Motor neuron (in vitro differentiated cells): ENCODE data around the gene DEFB114. TPM values are rescaled to one million over a fixed set of nuclear protein-coding genes. Genes with fewer than 3 reads are reported as not detected.
A peak's percentile ranks its signal among the peaks of the same experiment; 100 is the strongest.
"Not testable (repeated sequence)": the region's sequence is repeated elsewhere in the genome, so short reads cannot be mapped to it uniquely, and the experiment has no call there.

Experiments used
- ATAC-seq, 8 experiments: fragments of 200-7000 bp; cut with Tn5 transposase; replicated peaks in 6 of 8; 2 replicates each; pipeline ENCODE4 v1.8.0; 2021; ENCODE audit warnings: mild to moderate bottlenecking in 8 of 8, moderate library complexity in 8 of 8
- H3K27ac ChIP-seq, 2 donors: fragments of 250-450 bp; sonication (Bioruptor Pico); 2 replicates each; pipeline ENCODE4 v1.9.0; 2021; ENCODE audit warnings: antibody characterized with exemption in 2 of 2, mild to moderate bottlenecking in 2 of 2, moderate library complexity in 1 of 2
- H3K4me1 ChIP-seq, 2 donors: fragments of 250-450 bp; sonication (Bioruptor Pico); replicated peaks in 1 of 2; 2 replicates each; pipeline ENCODE4 v1.6.1; 2021; ENCODE audit warnings: antibody characterized with exemption in 2 of 2, mild to moderate bottlenecking in 2 of 2, moderate library complexity in 1 of 2
- H3K4me3 ChIP-seq, 5 donors: fragments of 250-450 bp; sonication (Bioruptor Pico); 2 replicates each; pipeline ENCODE4 v1.9.0; 2021; ENCODE audit warnings: antibody characterized with exemption in 5 of 5, mild to moderate bottlenecking in 5 of 5, moderate library complexity in 4 of 5
- WGBS, 10 experiments: fragments of 450-650 bp; shearing (Covaris generic); methylation state at CpG; one replicate each; pipeline ENCODE4 v1.0.0; 2022; 5-methylcytosine and 5-hydroxymethylcytosine counted together
- in situ Hi-C, 9 experiments: fragments of 400-800 bp; cut with MboI; loops; one replicate each; pipeline ENCODE4 v1.15.0; 2021; ENCODE audit warnings: low sequenced_read_pairs in 9 of 9, low pct_unique_long_range_greater_than_20kb in 2 of 9; ENCODE audit not compliant: unreplicated experiment in 9 of 9
- total RNA-seq, 8 experiments: library from RNA; unstranded; fragments of 300-600 nt; gene quantifications; 2 replicates each; pipeline versions ENCODE4 v1.2.3 to v1.2.4, GENCODE V29; 2022

The DEFB114 gene
- total RNA-seq, 8 experiments from 2014 or later: not detected

DNA sequence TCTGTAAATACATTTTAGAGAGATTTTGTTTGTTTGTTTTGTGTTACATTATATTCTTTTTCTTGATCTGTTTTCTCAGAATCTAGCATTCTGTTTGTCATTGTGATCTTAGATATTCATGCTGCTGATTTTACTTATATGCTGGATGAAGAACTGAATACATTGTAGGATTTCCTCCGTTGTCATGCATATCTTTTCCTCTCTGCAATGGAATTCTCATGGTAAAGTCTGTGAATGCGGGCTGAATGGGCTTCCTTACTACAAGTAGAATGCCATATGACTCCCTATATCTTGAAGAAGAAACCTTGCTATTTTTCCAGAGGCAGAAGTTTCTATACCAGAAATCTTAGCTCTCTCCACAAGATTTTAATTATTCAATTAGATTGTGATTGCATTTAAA lies 2.4 kb upstream of the DEFB114 start:
- WGBS, 10 experiments: 0 to 20% (median 7%) methylated on average over 1 to 2 of the region's 2 CpGs
- Histone ChIP-seq H3K4me1 (no peaks in the 10 kb centered on the region), H3K4me3 (no peak overlapping the region), H3K27ac (no peak overlapping the region)
- no peak for ATAC-seq
- in situ Hi-C loops: no loop called here

DNA sequence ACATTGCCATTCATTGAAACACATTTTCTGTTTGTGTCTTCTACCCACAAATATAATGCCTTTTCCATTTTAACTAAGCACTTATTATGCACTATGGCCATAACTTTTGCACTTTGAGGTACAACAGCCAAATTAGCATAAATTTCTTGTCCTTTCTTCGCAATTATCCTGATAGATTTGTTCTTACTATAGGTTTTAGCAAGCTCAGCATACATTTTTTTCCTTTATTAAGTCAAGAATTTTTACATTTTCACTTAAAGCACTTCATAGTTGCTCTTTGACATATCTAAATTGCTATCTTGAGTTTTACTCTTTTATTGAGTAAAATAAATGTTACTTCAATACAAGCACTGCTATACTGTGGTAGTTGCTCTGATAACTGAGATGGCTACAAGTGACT lies 5.8 kb downstream of the DEFB114 start:
- in situ Hi-C loops: no loop called here
- H3K4me1 ChIP-seq: no peaks in the 10 kb centered on the region
- no peak overlapping the region for H3K4me3 ChIP-seq
- 0 to 100% (median 40%) methylated on average over 1 of the region's 1 CpG; no CpG with 5 or more reads in 2 of the 10 experiments for WGBS, 10 experiments
- no peak for ATAC-seq
- no peak overlapping the region for H3K27ac ChIP-seq

GRCh38 chr6:49955847-49956246 lies 8.1 kb downstream of the DEFB114 start:
- no peak overlapping the region for H3K4me3 ChIP-seq
- no peak overlapping the region for H3K27ac ChIP-seq
- ATAC-seq: no peak
- in situ Hi-C loops: no loop called here
- no peaks in the 10 kb centered on the region for H3K4me1 ChIP-seq

DNA sequence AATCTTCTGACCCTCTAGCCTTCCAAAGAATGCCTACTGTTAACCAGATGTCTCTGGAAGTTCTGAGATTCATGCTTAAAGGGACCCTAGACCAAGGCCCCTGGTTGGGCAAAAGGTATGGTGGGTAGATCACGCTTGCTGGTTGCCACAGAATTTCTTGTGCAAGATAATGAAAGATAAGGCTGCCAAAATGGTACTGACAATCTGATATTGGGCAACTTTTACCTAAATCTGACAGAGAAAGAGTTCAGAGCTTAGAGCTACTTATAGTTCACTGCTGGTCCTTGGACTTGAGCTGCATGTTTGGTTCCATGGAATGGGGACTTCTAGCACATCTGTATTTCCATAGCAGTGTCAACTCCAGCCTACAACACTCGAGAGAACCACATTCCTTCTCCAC lies 12.0 kb downstream of the DEFB114 start:
- Histone ChIP-seq H3K27ac (no peak overlapping the region), H3K4me3 (no peak overlapping the region), H3K4me1 (no peaks in the 10 kb centered on the region)
- in situ Hi-C loops: no loop called here
- ATAC-seq: no peak
- 0 to 80% (median 28%) methylated on average over 1 to 2 of the region's 2 CpGs; no CpG with 5 or more reads in 4 of the 10 experiments for WGBS, 10 experiments

GRCh38 chr6:49950415-49950751 lies 13.6 kb downstream of the DEFB114 start:
- H3K4me3 ChIP-seq: no peak overlapping the region
- WGBS, 10 experiments: 37 to 100% (median 93%) methylated on average over 1 to 2 of the region's 2 CpGs; no CpG with 5 or more reads in 3 of the 10 experiments

GRCh38 chr6:49949062-49949461 lies 14.9 kb downstream of the DEFB114 start:
- whole genome bisulfite sequencing, 10 experiments: 0 to 100% (median 74%) methylated on average over 1 to 4 of the region's 4 CpGs; no CpG with 5 or more reads in 1 of the 10 experiments
- in situ Hi-C loops: no loop called here
- Histone ChIP-seq H3K4me3 (peak overlapping the region in 1 of 5 donors; percentile 0), H3K27ac (no peak overlapping the region), H3K4me1 (no peaks in the 10 kb centered on the region)
- peak in 1 of 8 experiments; percentile 27 for ATAC-seq

More at GRCh38 chr6:49950415-49950751, 13.6 kb downstream of the DEFB114 start:
- in situ Hi-C loops: no loop called here
- no peak for ATAC-seq
- Histone ChIP-seq H3K4me1 (no peaks in the 10 kb centered on the region), H3K27ac (no peak overlapping the region)

DNA sequence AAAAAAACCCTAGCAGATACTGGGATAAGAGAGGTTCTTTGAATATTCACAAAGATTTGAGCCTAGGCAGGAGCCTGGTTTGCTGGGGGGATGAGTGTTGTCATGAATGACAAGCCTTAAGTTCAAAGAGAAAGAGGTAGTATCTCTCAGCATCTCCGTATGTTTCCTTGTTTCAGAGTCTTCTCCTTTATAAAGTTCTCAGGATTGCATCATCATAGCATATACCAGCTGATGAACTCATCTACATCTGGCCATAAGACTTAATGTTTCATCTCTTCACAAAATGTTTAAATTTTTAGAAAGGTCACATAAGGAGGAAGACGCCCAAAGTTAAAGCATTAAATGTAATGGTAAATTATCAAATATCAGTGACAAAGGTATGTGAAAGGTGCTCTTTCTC lies 17.1 kb downstream of the DEFB114 start:
- Histone ChIP-seq H3K4me3 (no peak overlapping the region), H3K4me1 (no peaks in the 10 kb centered on the region), H3K27ac (no peak overlapping the region)
- WGBS, 10 experiments: 0 to 100% (median 78%) methylated on average over 1 to 2 of the region's 2 CpGs
- in situ Hi-C loops: no loop called here
- ATAC-seq: no peak

GRCh38 chr6:49944068-49944467 lies 19.9 kb downstream of the DEFB114 start:
- H3K4me1 ChIP-seq, H3K4me3 ChIP-seq, in situ Hi-C loops, H3K27ac ChIP-seq, ATAC-seq: not testable (repeated sequence)
- WGBS, 10 experiments: 21 to 100% (median 73%) methylated on average over 2 to 3 of the region's 3 CpGs; no CpG with 5 or more reads in 1 of the 10 experiments

DNA sequence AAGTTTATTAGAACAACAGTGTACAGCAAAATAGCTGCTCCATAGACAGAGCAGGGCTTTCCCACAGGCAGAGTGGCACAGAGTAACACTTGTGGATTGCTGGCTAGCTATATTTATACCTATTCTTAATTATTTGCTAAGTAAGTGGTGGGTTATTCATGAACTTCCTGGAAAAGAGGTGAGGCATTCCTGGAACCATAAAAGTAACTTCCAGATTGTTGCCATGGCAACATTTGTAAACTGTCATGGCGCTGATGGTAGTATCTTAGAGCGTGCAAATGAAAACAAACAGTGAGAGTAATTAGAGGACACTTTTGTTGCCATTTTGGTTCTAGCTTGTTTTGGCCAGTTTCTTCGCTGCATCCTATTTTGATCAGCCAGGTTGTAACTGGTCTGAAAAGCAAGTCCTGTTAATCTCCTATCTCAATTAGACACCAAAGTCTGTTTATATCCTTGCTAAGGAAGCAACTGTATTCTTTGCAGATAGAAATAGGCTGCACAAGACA lies 23.9 kb downstream of the DEFB114 start:
- peak in 2 of 8 experiments; percentile 30 to 41 for ATAC-seq
- Histone ChIP-seq H3K27ac (no peak overlapping the region), H3K4me1 (no peaks in the 10 kb centered on the region), H3K4me3 (no peak overlapping the region)
- in situ Hi-C loops: no loop called here
- 0 to 100% (median 80%) methylated on average over 1 to 3 of the region's 3 CpGs for WGBS, 10 experiments

DNA sequence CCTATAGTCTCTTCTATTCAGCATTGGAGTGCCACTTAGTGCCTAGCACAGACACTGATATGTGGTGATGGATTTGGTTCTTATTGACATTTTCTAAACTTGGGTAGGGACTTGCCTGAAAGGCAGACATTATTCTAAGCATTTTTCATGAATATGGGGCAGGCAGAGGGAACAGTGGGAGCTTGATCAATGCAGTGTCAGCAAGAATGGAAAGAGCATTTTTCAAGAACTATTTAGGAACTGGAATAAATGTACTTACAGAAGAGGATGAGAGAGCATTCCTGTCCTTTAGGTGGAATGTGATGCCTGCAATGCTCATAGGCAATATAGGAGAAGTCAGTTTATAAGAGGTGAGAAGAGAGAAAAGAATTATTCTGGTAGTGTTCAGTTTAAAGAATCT lies 26.2 kb downstream of the DEFB114 start:
- ATAC-seq: no peak
- Histone ChIP-seq H3K27ac (no peak overlapping the region), H3K4me3 (no peak overlapping the region), H3K4me1 (no peaks in the 10 kb centered on the region)
- in situ Hi-C loops: no loop called here

GRCh38 chr6:49937017-49937416 lies 26.9 kb downstream of the DEFB114 start:
- no peak overlapping the region for H3K4me3 ChIP-seq
- no peak overlapping the region for H3K27ac ChIP-seq
- 0 to 100% (median 50%) methylated on average over 1 to 2 of the region's 2 CpGs; no CpG with 5 or more reads in 1 of the 10 experiments for WGBS, 10 experiments
- H3K4me1 ChIP-seq: no peaks in the 10 kb centered on the region
- in situ Hi-C loops: no loop called here
- no peak for ATAC-seq

DNA sequence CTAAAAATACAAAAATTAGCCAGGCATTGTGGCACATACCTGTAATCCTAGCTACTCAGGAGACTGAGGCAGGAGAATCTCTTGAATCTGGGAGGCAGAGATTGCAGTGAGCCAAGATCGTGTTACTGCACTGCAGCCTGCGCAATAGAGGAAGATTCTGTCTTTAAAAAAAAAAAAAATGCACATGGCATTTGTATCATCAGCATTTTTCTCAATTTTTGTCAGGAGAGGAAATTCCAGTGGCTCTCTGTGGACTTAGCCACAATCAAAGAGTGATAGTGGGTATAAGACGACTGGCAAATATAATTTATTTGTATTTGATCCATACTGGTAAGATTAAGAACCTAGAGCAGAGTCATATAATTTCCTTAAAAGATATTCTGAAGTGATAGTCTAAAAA lies 28.6 kb downstream of the DEFB114 start:
- in situ Hi-C loops: no loop called here
- Histone ChIP-seq H3K4me1 (no peaks in the 10 kb centered on the region), H3K27ac (no peak overlapping the region), H3K4me3 (no peak overlapping the region)
- ATAC-seq: no peak
- 3 to 100% (median 88%) methylated on average over 3 of the region's 3 CpGs; no CpG with 5 or more reads in 1 of the 10 experiments for WGBS, 10 experiments

DNA sequence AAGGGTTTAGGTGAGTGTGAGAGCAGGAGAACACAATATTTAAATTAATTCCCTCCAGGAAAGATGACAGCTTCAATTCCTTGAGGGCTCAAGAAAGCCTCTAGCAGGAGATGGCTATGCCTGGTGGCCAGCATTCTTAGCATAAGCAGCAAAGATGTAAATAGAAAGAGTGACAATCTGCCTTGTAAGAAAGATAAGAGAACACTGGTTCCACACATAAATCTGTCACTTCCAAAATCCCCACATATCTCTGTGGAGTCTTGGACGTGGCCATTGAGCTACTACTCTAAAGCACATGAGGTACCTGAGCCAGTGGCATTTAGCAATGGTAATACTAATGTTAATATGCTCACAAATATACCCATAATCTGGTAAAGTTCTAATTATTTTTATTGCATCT lies 29.2 kb downstream of the DEFB114 start:
- in situ Hi-C loops: no loop called here
- ATAC-seq: no peak
- 0 to 100% (median 33%) methylated on average over 1 of the region's 1 CpG; no CpG with 5 or more reads in 5 of the 10 experiments for WGBS, 10 experiments
- H3K27ac ChIP-seq: no peak overlapping the region
- H3K4me3 ChIP-seq: no peak overlapping the region
- H3K4me1 ChIP-seq: peaks cover 0 to 3% of the 10 kb centered on the region in 2 donors

GRCh38 chr6:49933526-49933925 lies 30.4 kb downstream of the DEFB114 start:
- no peak for ATAC-seq
- Histone ChIP-seq H3K4me1 (peaks cover 0 to 3% of the 10 kb centered on the region in 2 donors), H3K4me3 (no peak overlapping the region), H3K27ac (no peak overlapping the region)
- WGBS, 10 experiments: 43 to 93% (median 80%) methylated on average over 2 to 8 of the region's 21 CpGs; no CpG with 5 or more reads in 4 of the 10 experiments
- in situ Hi-C loops: no loop called here
